ENCODE measurements around the gene PLCXD1. TPM values are rescaled to one million over a fixed set of nuclear protein-coding genes. Genes with fewer than 3 reads are reported as not detected.

PLCXD1 gene
- total RNA-seq, 1 donor from 2014 or later = 25.9 TPM

GRCh38 chrX:258291-259040, 22.7 kb upstream of the PLCXD1 start:
- H3K4me3 Mint-ChIP-seq (ENCODE audit: unreplicated experiment) = no peak overlapping the region
- DNase-seq (ENCODE audit: low read depth) = no peak
- TF ChIP-seq CTCF (IDR thresholded peaks at IDR 0.05; ENCODE audit: insufficient read depth, low read depth, low read length) (no peak), EZH2 (IDR thresholded peaks at IDR 0.05; ENCODE audit: insufficient read depth, low read length) (no peak)
- no peaks in the 10 kb centered on the region for H3K9me3 ChIP-seq (ENCODE audit: insufficient read depth, low read depth, low read length)
- H3K4me3 ChIP-seq (ENCODE audit: insufficient read depth, low read depth, low read length) = no peak overlapping the region
- no peaks in the 10 kb centered on the region for H4K20me1 ChIP-seq (ENCODE audit: insufficient read depth, low read length)
- no peaks in the 10 kb centered on the region for H3K27me3 ChIP-seq (ENCODE audit: insufficient read depth, low read length)
- peaks cover 3% of the 10 kb centered on the region for H3K4me1 Mint-ChIP-seq (ENCODE audit: low read depth, unreplicated experiment)
- H3K79me2 ChIP-seq (ENCODE audit: insufficient read depth, low read length) = no peaks in the 10 kb centered on the region
- H3K27ac Mint-ChIP-seq (ENCODE audit: unreplicated experiment) = no peak overlapping the region
- H3K27me3 Mint-ChIP-seq (ENCODE audit: low read depth, unreplicated experiment) = peaks cover 3% of the 10 kb centered on the region
- H3K4me1 ChIP-seq (ENCODE audit: insufficient read depth, low read length) = peaks cover 3% of the 10 kb centered on the region
- no peak overlapping the region for H3K9ac ChIP-seq (ENCODE audit: low read length)
- no peak for FAIRE-seq
- no peaks in the 10 kb centered on the region for H3K36me3 ChIP-seq (ENCODE audit: insufficient read depth, low read length)
- H3K4me2 ChIP-seq (ENCODE audit: low read length) = no peak overlapping the region
- H3K36me3 Mint-ChIP-seq (ENCODE audit: low read depth, unreplicated experiment) = no peaks in the 10 kb centered on the region
- H2AFZ ChIP-seq (ENCODE audit: low read depth, low read length) = no peak overlapping the region
- no peak overlapping the region for H3K27ac ChIP-seq (ENCODE audit: low read depth, low read length)
- H3K9me3 Mint-ChIP-seq (ENCODE audit: unreplicated experiment) = peaks cover under 1% of the 10 kb centered on the region

- TF ChIP-seq CTCF (IDR thresholded peaks at IDR 0.05; ENCODE audit: insufficient read depth, low read depth, low read length) = no peak
- TF ChIP-seq EZH2 (IDR thresholded peaks at IDR 0.05; ENCODE audit: insufficient read depth, low read length) = no peak
- H4K20me1 ChIP-seq (ENCODE audit: insufficient read depth, low read length) = no peaks in the 10 kb centered on the region
- no peaks in the 10 kb centered on the region for H3K27me3 ChIP-seq (ENCODE audit: insufficient read depth, low read length)
- no peak overlapping the region for H3K9ac ChIP-seq (ENCODE audit: low read length)
- Mint-ChIP-seq H3K4me1 (ENCODE audit: low read depth, unreplicated experiment) (peaks cover 3% of the 10 kb centered on the region), H3K4me3 (ENCODE audit: unreplicated experiment) (no peak overlapping the region), H3K9me3 (ENCODE audit: unreplicated experiment) (no peaks in the 10 kb centered on the region), H3K27me3 (ENCODE audit: low read depth, unreplicated experiment) (peaks cover 3% of the 10 kb centered on the region), H3K36me3 (ENCODE audit: low read depth, unreplicated experiment) (no peaks in the 10 kb centered on the region), H3K27ac (ENCODE audit: unreplicated experiment) (no peak overlapping the region)
- FAIRE-seq (no peak), DNase-seq (ENCODE audit: low read depth) (no peak)
- H2AFZ ChIP-seq (ENCODE audit: low read depth, low read length) = no peak overlapping the region
- no peaks in the 10 kb centered on the region for H3K79me2 ChIP-seq (ENCODE audit: insufficient read depth, low read length)
- no peaks in the 10 kb centered on the region for H3K9me3 ChIP-seq (ENCODE audit: insufficient read depth, low read depth, low read length)
- H3K4me1 ChIP-seq (ENCODE audit: insufficient read depth, low read length) = peaks cover 3% of the 10 kb centered on the region
- no peak overlapping the region for H3K4me3 ChIP-seq (ENCODE audit: insufficient read depth, low read depth, low read length)
- H3K4me2 ChIP-seq (ENCODE audit: low read length) = no peak overlapping the region
- no peak overlapping the region for H3K27ac ChIP-seq (ENCODE audit: low read depth, low read length)
- no peaks in the 10 kb centered on the region for H3K36me3 ChIP-seq (ENCODE audit: insufficient read depth, low read length)
Observed at GRCh38 chrX:259692-260355, 21.4 kb upstream of the PLCXD1 start.
